Ureter (tissue), 1 donor: ENCODE measurements around the gene DIP2B. TPM values are rescaled to one million over a fixed set of nuclear protein-coding genes. Genes with fewer than 3 reads are reported as not detected.
"Not testable (repeated sequence)": the region's sequence is repeated elsewhere in the genome, so short reads cannot be mapped to it uniquely, and the experiment has no call there.

Experiments used
- DNase-seq: peaks from one replicate; pipeline ENCODE4 v3.0.0-alpha.2; 2020; ENCODE audit warnings: low spot score
- total RNA-seq: library from RNA; stranded (reverse); gene quantifications from one replicate; pipeline ENCODE4 v1.2.4, GENCODE V29; 2023
- donor health status: DM: yes; HTN: yes; CAD: no.

The DIP2B gene
- 27.0 TPM for total RNA-seq

- DNase-seq, result peak; percentile 97
These were observed at the start of gene DIP2B for GRCh38 chr12:50504798-50505674. TSS of gene DIP2B (plus strand) at chr12:50504985. CDS start at chr12:50505141, 156 bp downstream.

GRCh38 chr12:50458606-50459005, 46.2 kb upstream of the DIP2B start:
- no peak for DNase-seq

- DNase-seq, result no peak
These were observed 37.3 kb upstream of the DIP2B start for GRCh38 chr12:50467439-50467838.

- no peak for DNase-seq
These were observed 27.4 kb upstream of the DIP2B start for GRCh38 chr12:50477241-50477832.

- no peak for DNase-seq
These were observed 22.2 kb upstream of the DIP2B start for GRCh38 chr12:50482571-50482970.

GRCh38 chr12:50483488-50483887, 21.3 kb upstream of the DIP2B start:
- DNase-seq, result no peak

GRCh38 chr12:50488801-50489200, 16.0 kb upstream of the DIP2B start:
- no peak for DNase-seq

- DNase-seq, result not testable (repeated sequence)
These were observed 6.7 kb upstream of the DIP2B start for GRCh38 chr12:50498119-50498518.

- DNase-seq, result no peak
These were observed 1.1 kb downstream of the DIP2B start for GRCh38 chr12:50505675-50506530.

GRCh38 chr12:50506753-50507473, 2.1 kb downstream of the DIP2B start:
- no peak for DNase-seq

GRCh38 chr12:50507474-50507838, 2.7 kb downstream of the DIP2B start:
- DNase-seq, result no peak

GRCh38 chr12:50507930-50508329, 3.1 kb downstream of the DIP2B start:
- no peak for DNase-seq

- DNase-seq, result no peak
These were observed 3.6 kb downstream of the DIP2B start for GRCh38 chr12:50508414-50508813.

GRCh38 chr12:50508970-50509663, 4.3 kb downstream of the DIP2B start:
- DNase-seq, result no peak

GRCh38 chr12:50514526-50515276, 9.9 kb downstream of the DIP2B start:
- no peak for DNase-seq

- no peak for DNase-seq
These were observed 10.8 kb downstream of the DIP2B start for GRCh38 chr12:50515587-50515986.

- DNase-seq, result no peak
These were observed 12.8 kb downstream of the DIP2B start for GRCh38 chr12:50517421-50518048.

- DNase-seq, result no peak
These were observed 13.3 kb downstream of the DIP2B start for GRCh38 chr12:50518090-50518489.

- DNase-seq, result no peak
These were observed 14.6 kb downstream of the DIP2B start for GRCh38 chr12:50519353-50519752.
